K562 (cell line): Measurements from ENCODE around the gene IL15RA. TPM values are rescaled to one million over a fixed set of nuclear protein-coding genes. Genes with fewer than 3 reads are reported as not detected.

Source experiments
- ATAC-seq: fragments of 200-7000 bp; cut with Tn5 transposase; 3 replicates; pipeline ENCODE4 v1.9.1; 2020; ENCODE audit warnings: moderate library complexity
- BruUV-seq: library from RNA; stranded (reverse); fragments of 400-500 nt; replicated peaks from 2 replicates; lab custom pipeline; 2021; lab: Mats Ljungman, UMichigan
- CTCF ChIA-PET: fragments of 300-600 bp; formaldehyde crosslinking; extraction: SDS; loops from one replicate; lab custom pipeline; 2021; ENCODE audit warnings: low intra/inter-chr PET ratio; lab: Yijun Ruan, JAX
- POLR2A ChIA-PET: fragments of 300-600, 350-650 bp; sonication (Branson Sonifier 250); formaldehyde crosslinking; extraction: SDS; loops from one replicate; lab custom pipeline; 2021; ENCODE audit warnings: antibody characterized with exemption, inconsistent platforms; lab: Yijun Ruan, JAX
- DNase-seq, 4 experiments: peaks; one replicate each; pipeline versions ENCODE4 v3.0.0 to v3.0.0-alpha.2; 2011 to 2018; ENCODE audit warnings: low spot score in 3 of 4, mixed read lengths in 3 of 4; ENCODE audit errors: extremely low read depth in 1 of 4
- FAIRE-seq: peaks from 2 replicates; lab custom pipeline; 2011; peaks lifted over from hg19 to GRCh38; lab: Jason Lieb, UNC
- H2AFZ ChIP-seq: 2 replicates; pipeline ENCODE4 v1.6.0; 2011; ENCODE audit warnings: low read depth, low read length, control low read depth, inconsistent platforms
- H3K27ac ChIP-seq: fragments of 200-600 bp; 3 replicates; pipeline ENCODE4 v1.8.0; 2011; ENCODE audit warnings: low read depth, mild to moderate bottlenecking, control low read depth, inconsistent platforms, low read length, moderate library complexity, mixed read lengths; ENCODE audit errors: extremely low read depth
- H3K27me3 ChIP-seq, 2 experiments: fragments of 300-600 bp in 1 of 2; 2 replicates in 1 of 2; 3 replicates in 1 of 2; pipeline versions ENCODE4 v1.6.0 to v1.8.0; 2011; ENCODE audit warnings: inconsistent platforms in 2 of 2, low read length in 2 of 2, mild to moderate bottlenecking in 1 of 2, mixed read lengths in 1 of 2, moderate library complexity in 1 of 2; ENCODE audit not compliant: control insufficient read depth in 2 of 2, insufficient read depth in 2 of 2
- H3K36me3 ChIP-seq: fragments of 300-600 bp; 3 replicates; pipeline ENCODE4 v1.8.0; 2011; ENCODE audit warnings: mild to moderate bottlenecking, low read length, inconsistent platforms; ENCODE audit not compliant: control insufficient read depth, insufficient read depth
- H3K4me1 ChIP-seq, 2 experiments: fragments of 200-600 bp in 1 of 2; replicated peaks in 1 of 2; 2 replicates in 1 of 2; 3 replicates in 1 of 2; pipeline versions ENCODE4 v1.5.1 to v1.8.0; 2011; ENCODE audit warnings: inconsistent platforms in 2 of 2, low read length in 2 of 2, mild to moderate bottlenecking in 1 of 2, mixed read lengths in 1 of 2, moderate library complexity in 1 of 2; ENCODE audit not compliant: control insufficient read depth in 2 of 2, insufficient read depth in 2 of 2
- H3K4me2 ChIP-seq: 2 replicates; pipeline ENCODE4 v1.6.1; 2011; ENCODE audit warnings: low read length, control low read depth, inconsistent platforms, mixed read lengths; ENCODE audit not compliant: insufficient read depth
- H3K4me3 ChIP-seq: fragments of 200-600 bp; sonication (generic), shearing (Covaris generic); 2 replicates; pipeline ENCODE4 v1.5.1; 2016; ENCODE audit warnings: control low read depth, inconsistent platforms
- H3K79me2 ChIP-seq: fragments of 200-600 bp; 3 replicates; pipeline ENCODE4 v1.8.0; 2011; ENCODE audit warnings: low read length, inconsistent platforms; ENCODE audit not compliant: control insufficient read depth, insufficient read depth
- H3K9ac ChIP-seq, 2 experiments: 2 replicates each; pipeline versions ENCODE4 v1.6.0 to v1.6.1; 2011; ENCODE audit warnings: low read depth in 2 of 2, low read length in 2 of 2, control low read depth in 1 of 2, inconsistent platforms in 1 of 2, mild to moderate bottlenecking in 1 of 2, mixed read lengths in 1 of 2; ENCODE audit not compliant: insufficient read depth in 1 of 2
- H3K9me1 ChIP-seq: one replicate; pipeline ENCODE4 v1.6.0; 2011; ENCODE audit warnings: inconsistent platforms, mild to moderate bottlenecking, low read length, moderate library complexity; ENCODE audit not compliant: control insufficient read depth, insufficient read depth
- H3K9me3 ChIP-seq: replicated peaks from 2 replicates; pipeline ENCODE4 v1.5.1; 2011; ENCODE audit warnings: low read depth, low read length, inconsistent platforms; ENCODE audit not compliant: control insufficient read depth, insufficient read depth
- H4K20me1 ChIP-seq: replicated peaks from 2 replicates; pipeline ENCODE4 v1.6.1; 2011; ENCODE audit warnings: low read length, inconsistent platforms, mixed read lengths; ENCODE audit not compliant: control insufficient read depth, insufficient read depth
- ASH1L ChIP-seq: fragments of 450-650 bp; IDR thresholded peaks from 2 replicates; pipeline ENCODE4 v1.6.1; 2018; ENCODE audit warnings: borderline replicate concordance, mild to moderate bottlenecking, low read depth; ENCODE audit not compliant: partially characterized antibody
- ATF3 ChIP-seq, 2 experiments: fragments of 450-650 bp in 1 of 2; sonication (generic) in 1 of 2; formaldehyde crosslinking in 1 of 2; IDR thresholded peaks in 1 of 2; conservative IDR thresholded peaks in 1 of 2; 2 replicates each; pipeline versions ENCODE4 v1.6.1 to v1.8.1; 2016 to 2023; ENCODE audit warnings: mild to moderate bottlenecking in 2 of 2, moderate library complexity in 2 of 2, inconsistent platforms in 1 of 2, missing genetic modification reagents in 1 of 2
- C11orf30 ChIP-seq: fragments of 450-650 bp; IDR thresholded peaks from 2 replicates; pipeline ENCODE4 v1.6.1; 2016; ENCODE audit warnings: low read depth, mild to moderate bottlenecking
- CEBPG ChIP-seq, 3 experiments: fragments of 200-800 bp in 1 of 3; sonication (Bioruptor generic) in 1 of 3; sonication (generic) in 1 of 3; formaldehyde crosslinking in 1 of 3; IDR thresholded peaks in 2 of 3; conservative IDR thresholded peaks in 1 of 3; 2 replicates each; pipeline versions ENCODE4 v1.6.1 to v1.8.0; 2016 to 2022; ENCODE audit warnings: missing compliant biosample characterization in 2 of 3, missing genetic modification characterization in 2 of 3, mild to moderate bottlenecking in 1 of 3, missing genetic modification reagents in 1 of 3
- CLOCK ChIP-seq: fragments of 250-450 bp; sonication (Bioruptor Pico); IDR thresholded peaks from 2 replicates; pipeline ENCODE4 v1.4.0; 2020; ENCODE audit warnings: mild to moderate bottlenecking, moderate library complexity, borderline replicate concordance
- KAT7 ChIP-seq: sonication (generic); formaldehyde crosslinking; IDR thresholded peaks from 2 replicates; pipeline ENCODE4 v1.8.0; 2022; ENCODE audit warnings: missing genetic modification reagents, mild to moderate bottlenecking, borderline replicate concordance
- KLF13 ChIP-seq: fragments of 450-650 bp; IDR thresholded peaks from 2 replicates; pipeline ENCODE4 v1.6.1; 2016; ENCODE audit warnings: missing genetic modification characterization, low read depth, mild to moderate bottlenecking, missing compliant biosample characterization, moderate library complexity, borderline replicate concordance
- MAFF ChIP-seq: IDR thresholded peaks from 2 replicates; pipeline ENCODE4 v1.6.1; 2012; ENCODE audit warnings: low read length, improper control_type of control experiment
- MAFG ChIP-seq: fragments of 450-650 bp; conservative IDR thresholded peaks from 2 replicates; pipeline ENCODE4 v1.6.1; 2016; ENCODE audit warnings: missing genetic modification characterization, missing compliant biosample characterization
- MTA1 ChIP-seq: fragments of 450-650 bp; IDR thresholded peaks from 2 replicates; pipeline ENCODE4 v1.6.1; 2017; ENCODE audit warnings: borderline replicate concordance
- NBN ChIP-seq: fragments of 450-650 bp; IDR thresholded peaks from 2 replicates; pipeline ENCODE4 v1.6.1; 2016; ENCODE audit warnings: low read depth, mild to moderate bottlenecking
- NFE2 ChIP-seq: IDR thresholded peaks from 2 replicates; pipeline ENCODE4 v1.6.1; 2014; ENCODE audit warnings: antibody characterized with exemption, low read depth
- NFE2L1 ChIP-seq: fragments of 450-650 bp; IDR thresholded peaks from 2 replicates; pipeline ENCODE4 v1.6.1; 2016; ENCODE audit warnings: missing genetic modification characterization, low read depth, mild to moderate bottlenecking, missing compliant biosample characterization, moderate library complexity, borderline replicate concordance
- POU5F1 ChIP-seq: fragments of 150-350 bp; IDR thresholded peaks from 2 replicates; pipeline ENCODE4 v1.6.1; 2014; ENCODE audit warnings: borderline replicate concordance, low read length, low read depth, mild to moderate bottlenecking; ENCODE audit not compliant: partially characterized antibody
- RCOR1 ChIP-seq, 2 experiments: IDR thresholded peaks; 2 replicates each; pipeline ENCODE4 v1.6.1; 2012; ENCODE audit warnings: low read depth in 2 of 2, low read length in 2 of 2, borderline replicate concordance in 1 of 2, improper control_type of control experiment in 1 of 2
- RUNX1 ChIP-seq: sonication (generic); IDR thresholded peaks from 2 replicates; pipeline ENCODE4 v1.6.1; 2016; ENCODE audit warnings: antibody characterized with exemption, low read depth
- SMARCA4 ChIP-seq: fragments of 450-650 bp; IDR thresholded peaks from 2 replicates; pipeline ENCODE4 v1.6.1; 2016
- SMARCE1 ChIP-seq: fragments of 450-650 bp; IDR thresholded peaks from 2 replicates; pipeline ENCODE4 v1.7.1; 2016; ENCODE audit warnings: mild to moderate bottlenecking
- ZEB2 ChIP-seq: fragments of 450-650 bp; IDR thresholded peaks from 2 replicates; pipeline ENCODE4 v1.6.1; 2016
- ZNF316 ChIP-seq: fragments of 450-650 bp; IDR thresholded peaks from 2 replicates; pipeline ENCODE4 v1.6.1; 2016
- WGBS: fragments of 100-300 bp; shearing (Covaris generic); methylation state at CpG from one replicate; pipeline ENCODE4 v1.1.6; 2016; ENCODE audit warnings: low coverage, mixed read lengths; ENCODE audit not compliant: insufficient coverage; ENCODE audit errors: missing lambda C conversion rate; 5-methylcytosine and 5-hydroxymethylcytosine counted together
- in situ Hi-C: fragments of 300-500 bp; cut with MboI; formaldehyde crosslinking; loops from 4 replicates; pipeline ENCODE4 v1.15.0; 2018; ENCODE audit warnings: inconsistent platforms, mixed read lengths
- intact Hi-C: fragments of 100-400 bp; cut with micrococcal nuclease; formaldehyde crosslinking; loops from 2 replicates; pipeline ENCODE4 v1.14.2; 2022
- polyA plus RNA-seq, 8 experiments: library from polyadenylated mRNA; depleted of rRNA in 4 of 8; stranded (reverse) in 5 of 8; unstranded in 3 of 8; fragments of >200 nt; fragmentation: Nextera tagmentation in 2 of 8; fragmentation: Illumina TruSeq in 1 of 8; extraction: Ambion mirVana in 2 of 8; extraction: Trizol in 1 of 8; gene quantifications; 2 replicates each; pipeline versions ENCODE4 v1.2.1 to v1.2.3, GENCODE V29; 2011 to 2014; ENCODE audit warnings: inconsistent platforms in 1 of 8, missing spikeins in 1 of 8
- total RNA-seq, 7 experiments: library from RNA; depleted of rRNA in 6 of 7; stranded (reverse); fragments of >200 nt in 6 of 7; fragmentation: Illumina TruSeq in 2 of 7; extraction: Trizol in 2 of 7; gene quantifications; 2 replicates each; pipeline versions ENCODE4 v1.2.1 to v1.2.3, GENCODE V29; 2011 to 2021; ENCODE audit warnings: low replicate concordance in 1 of 7

IL15RA gene
- total and polyA plus RNA-seq, 9 of the 15 experiments (the other 6 are each of a cell fraction or from before 2014, with no cell fraction given): 1.2 to 11.7 (median 8.0) TPM

- intact Hi-C loops: no loop called here
- Histone ChIP-seq H3K4me3 (no peak overlapping the region), H3K36me3 (peaks cover 17% of the 10 kb centered on the region; the same call in 2 of the 3 replicates), H3K27me3 (no peaks in the 10 kb centered on the region), H3K9ac (no peak overlapping the region), H3K9me1 (peaks cover 10% of the 10 kb centered on the region), H2AFZ (no peak overlapping the region), H3K27ac (no peak overlapping the region), H3K4me1 (peaks cover 6 to 19% of the 10 kb centered on the region in 2 experiments; a peak in 4 of 5 replicates), H3K4me2 (no peak overlapping the region), H3K9me3 (no peaks in the 10 kb centered on the region), H4K20me1 (no peaks in the 10 kb centered on the region), H3K79me2 (no peaks in the 10 kb centered on the region)
- ChIA-PET CTCF (no interaction called here), POLR2A (interaction anchor here (0.7 to 3.0 kb wide), 4 partner anchors 13 to 176 kb away, joined by 3 to 16 read pairs (median 3); no protein-coding TSS in a partner anchor)
- ATAC-seq (no peak), DNase-seq (no peak), FAIRE-seq (peak; percentile 55)
- in situ Hi-C loops: no loop called here
- 35% methylated on average over 6 of the region's 6 CpGs for WGBS
- no TSS peak for BruUV-seq
- TF ChIP-seq SMARCE1 (0 out of 2 replicates have a peak, but pooled peaks have one; percentile 26), KAT7 (no peak), NBN (peak; percentile 21; the same call in 1 of the 2 replicates), NFE2L1 (tag) (0 out of 2 replicates have a peak, but pooled peaks have one; percentile 11), POU5F1 (no peak), ZNF316 (peak; percentile 69), MAFF (0 out of 2 replicates have a peak, but pooled peaks have one; percentile 32), MTA1 (0 out of 2 replicates have a peak, but pooled peaks have one; percentile 26), NFE2 (peak; percentile 60; the same call in 1 of the 2 replicates), SMARCA4 (0 out of 2 replicates have a peak, but pooled peaks have one; percentile 33), ASH1L (no peak), CLOCK (no peak), ATF3 (IDR thresholded peaks at IDR 0.05) (0 out of 2 replicates have a peak, but pooled peaks have one; percentile 28), ATF3 (CRISPR knock-in tag; conservative IDR thresholded peaks at IDR 0.05) (no peak), CEBPG (CRISPR knock-in tag; IDR thresholded peaks at IDR 0.05) (no peak), CEBPG (tag; conservative IDR thresholded peaks at IDR 0.05 in 1 of 2, IDR thresholded peaks at IDR 0.05 in 1 of 2) (no peak), ZEB2 (0 out of 2 replicates have a peak, but pooled peaks have one; percentile 39), KLF13 (tag) (no peak), RUNX1 (no peak), RCOR1 (IDR thresholded peaks at IDR 0.05; ENCODE audit: borderline replicate concordance in 1 of 2, low read depth in 2 of 2, low read length in 2 of 2) (no peak), C11orf30 (peak; percentile 71), MAFG (peak; percentile 65)
Observed at GRCh38 chr10:5958675-5959074, 18.7 kb downstream of the IL15RA start.
